GM23338 (cell line): Measurements from ENCODE around the gene FBXO46.

Source experiments
- CTCF ChIP-seq, 2 experiments: fragments of 200-600 bp in 1 of 2; sonication (generic) in 1 of 2; conservative IDR thresholded peaks; 2 replicates each; pipeline versions ENCODE4 v1.5.1 to v1.6.1; 2016 to 2017; ENCODE audit warnings: antibody characterized with exemption in 2 of 2, low read depth in 2 of 2, mild to moderate bottlenecking in 2 of 2, moderate library complexity in 1 of 2
- REST ChIP-seq: IDR thresholded peaks from one replicate; pipeline ENCODE4 v1.6.1; 2018; ENCODE audit warnings: antibody characterized with exemption; ENCODE audit not compliant: unreplicated experiment

- TF ChIP-seq REST: no peak
- TF ChIP-seq CTCF (conservative IDR thresholded peaks at IDR 0.05; ENCODE audit: low read depth in 2 of 2): no peak
Measured at GRCh38 chr19:45660636-45661035, 70.1 kb downstream of the FBXO46 start.
